Suprapubic skin (tissue), 4 donors: ENCODE data around the gene ACTN3. TPM values are rescaled to one million over a fixed set of nuclear protein-coding genes. Genes with fewer than 3 reads are reported as not detected.
A peak's percentile ranks its signal among the peaks of the same experiment; 100 is the strongest.
"Not testable (repeated sequence)": the region's sequence is repeated elsewhere in the genome, so short reads cannot be mapped to it uniquely, and the experiment has no call there.

ENCODE experiments used
- DNase-seq, 2 donors: peaks; one replicate each; pipeline ENCODE4 v3.0.0-alpha.2; 2019; ENCODE audit warnings: low spot score in 2 of 2
- H3K27ac ChIP-seq: fragments of 200-600 bp; sonication (generic); one replicate; pipeline ENCODE4 v1.5.1; 2019
- H3K27me3 ChIP-seq: fragments of 200-600 bp; sonication (generic); one replicate; pipeline ENCODE4 v1.5.1; 2019
- H3K36me3 ChIP-seq: fragments of 200-600 bp; sonication (generic); one replicate; pipeline ENCODE4 v1.5.1; 2019
- H3K4me1 ChIP-seq: fragments of 200-600 bp; sonication (generic); one replicate; pipeline ENCODE4 v1.5.1; 2019
- H3K4me3 ChIP-seq: fragments of 200-600 bp; sonication (generic); one replicate; pipeline ENCODE4 v1.5.1; 2019; ENCODE audit warnings: mild to moderate bottlenecking
- H3K9me3 ChIP-seq: fragments of 200-600 bp; sonication (generic); one replicate; pipeline ENCODE4 v1.5.1; 2019
- CTCF ChIP-seq, 2 donors: fragments of 200-600 bp in 1 of 2; fragments of 450-650 bp in 1 of 2; sonication (generic) in 1 of 2; IDR thresholded peaks; one replicate each; pipeline ENCODE4 v1.5.1; 2016 to 2019; ENCODE audit warnings: antibody characterized with exemption in 2 of 2, mild to moderate bottlenecking in 1 of 2, moderate library complexity in 1 of 2
- EP300 ChIP-seq: sonication (generic); formaldehyde crosslinking; IDR thresholded peaks from one replicate; pipeline ENCODE4 v1.6.1; 2017; ENCODE audit warnings: antibody characterized with exemption
- POLR2A ChIP-seq, 2 donors: fragments of 450-650 bp; IDR thresholded peaks; one replicate each; pipeline ENCODE4 v1.6.1; 2017; ENCODE audit warnings: antibody characterized with exemption in 2 of 2, mild to moderate bottlenecking in 2 of 2, moderate library complexity in 2 of 2
- POLR2AphosphoS5 ChIP-seq, 3 donors: sonication (generic); formaldehyde crosslinking; IDR thresholded peaks; one replicate each; pipeline ENCODE4 v1.6.1; 2017; ENCODE audit warnings: antibody characterized with exemption in 3 of 3
- WGBS: methylation state at CpG from one replicate; pipeline ENCODE4 v1.1.5; 2018; 5-methylcytosine and 5-hydroxymethylcytosine counted together
- total RNA-seq, 4 donors: library from RNA; depleted of rRNA; stranded (reverse); fragments of >200 nt; gene quantifications; one replicate each; pipeline ENCODE4 v1.1.0, GENCODE V29; 2016

The ACTN3 gene
- total RNA-seq, 4 donors from 2014 or later = not detected

GRCh38 chr11:66586136-66586535 is 39.4 kb downstream of the ACTN3 start:
- Histone ChIP-seq H3K27ac (no peak overlapping the region), H3K9me3 (no peaks in the 10 kb centered on the region), H3K4me3 (no peak overlapping the region), H3K4me1 (no peaks in the 10 kb centered on the region), H3K36me3 (no peaks in the 10 kb centered on the region), H3K27me3 (no peaks in the 10 kb centered on the region)
- no peak for TF ChIP-seq CTCF (IDR thresholded peaks at IDR 0.05)
- TF ChIP-seq POLR2A (IDR thresholded peaks at IDR 0.05) = no peak
- TF ChIP-seq EP300 = no peak
- TF ChIP-seq POLR2AphosphoS5 (IDR thresholded peaks at IDR 0.05) = no peak
- DNase-seq = no peak
- 61% methylated on average over 2 of the region's 2 CpGs for WGBS

DNA sequence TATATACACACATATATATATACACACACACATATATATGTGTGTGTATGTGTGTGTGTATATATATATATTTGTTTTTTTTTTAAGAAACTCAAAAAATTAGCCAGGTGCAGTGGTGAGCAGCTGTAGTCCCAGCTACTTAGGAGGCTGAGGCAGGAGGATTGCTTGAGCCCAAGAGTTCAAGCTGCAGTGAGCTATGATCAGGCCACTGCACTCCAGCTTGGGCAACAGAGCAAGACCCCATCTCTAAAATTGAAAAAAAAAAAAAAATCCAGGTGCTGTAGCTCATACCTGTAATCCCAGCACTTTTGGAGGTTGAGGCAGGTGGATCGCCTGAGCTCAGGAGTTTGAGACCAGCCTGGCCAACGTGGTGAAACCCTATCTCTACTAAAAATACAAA is 42.6 kb downstream of the ACTN3 start:
- not testable (repeated sequence) for H3K27me3 ChIP-seq

GRCh38 chr11:66589996-66590675 is 43.4 kb downstream of the ACTN3 start:
- Histone ChIP-seq H3K27ac (no peak overlapping the region), H3K27me3 (no peaks in the 10 kb centered on the region), H3K36me3 (no peaks in the 10 kb centered on the region), H3K9me3 (no peaks in the 10 kb centered on the region), H3K4me3 (no peak overlapping the region), H3K4me1 (peaks cover 27% of the 10 kb centered on the region)
- no peak for DNase-seq
- WGBS = 88% methylated on average over 6 of the region's 7 CpGs
- TF ChIP-seq CTCF (IDR thresholded peaks at IDR 0.05) (no peak), POLR2AphosphoS5 (IDR thresholded peaks at IDR 0.05) (no peak), POLR2A (IDR thresholded peaks at IDR 0.05) (no peak), EP300 (no peak)

More for the DNA sequence above, 42.6 kb downstream of the ACTN3 start:
- H3K4me1 ChIP-seq = peaks cover 19% of the 10 kb centered on the region
- WGBS = 80% methylated on average over 2 of the region's 2 CpGs
- not testable (repeated sequence) for DNase-seq, H3K36me3 ChIP-seq, H3K4me3 ChIP-seq, H3K9me3 ChIP-seq, H3K27ac ChIP-seq

GRCh38 chr11:66591175-66591574 is 44.5 kb downstream of the ACTN3 start:
- Histone ChIP-seq H3K9me3 (no peaks in the 10 kb centered on the region), H3K4me3 (no peak overlapping the region), H3K36me3 (no peaks in the 10 kb centered on the region), H3K27me3 (no peaks in the 10 kb centered on the region), H3K4me1 (peaks cover 30% of the 10 kb centered on the region), H3K27ac (no peak overlapping the region)
- WGBS = 79% methylated on average over 2 of the region's 2 CpGs
- DNase-seq = no peak
- no peak for TF ChIP-seq POLR2A (IDR thresholded peaks at IDR 0.05)
- no peak for TF ChIP-seq CTCF (IDR thresholded peaks at IDR 0.05)
- TF ChIP-seq EP300 = no peak
- no peak for TF ChIP-seq POLR2AphosphoS5 (IDR thresholded peaks at IDR 0.05)

- Histone ChIP-seq H3K27me3 (no peaks in the 10 kb centered on the region), H3K9me3 (no peaks in the 10 kb centered on the region), H3K36me3 (no peaks in the 10 kb centered on the region), H3K4me3 (peak within 1 kb of the TSS; percentile 65), H3K4me1 (peaks cover 30% of the 10 kb centered on the region), H3K27ac (peak within 1 kb of the TSS; percentile 66)
- DNase-seq = peak; percentile 99
- peak in 1 of 3 donors; percentile 58 for TF ChIP-seq POLR2AphosphoS5 (IDR thresholded peaks at IDR 0.05)
- peak in 1 of 2 donors; percentile 75 for TF ChIP-seq POLR2A (IDR thresholded peaks at IDR 0.05)
- TF ChIP-seq CTCF (IDR thresholded peaks at IDR 0.05) = peak; percentile 57 to 77
- no peak for TF ChIP-seq EP300
- 29% methylated on average over 41 of the region's 68 CpGs for WGBS
Observed at GRCh38 chr11:66592457-66593302, 46.0 kb downstream of the ACTN3 start, which contains the start of the genes CCDC87 and CCS. TSS of gene CCDC87 (minus strand) at chr11:66593063. CDS start at chr11:66593015, 48 bp downstream. TSS of gene CCS (plus strand) at chr11:66593185. CDS start at chr11:66593262, 77 bp downstream.
